HEK293 (cell line): Measurements from ENCODE around the gene AP3B1.
A peak's percentile ranks its signal among the peaks of the same experiment; 100 is the strongest.

ENCODE experiments used
- CTCF ChIA-PET: fragments of 350-600 bp; formaldehyde crosslinking; extraction: SDS; loops from one replicate; lab custom pipeline; 2021; ENCODE audit warnings: antibody characterized with exemption; lab: Yijun Ruan, JAX
- POLR2A ChIA-PET: fragments of 300-600 bp; formaldehyde crosslinking; extraction: SDS; loops from one replicate; lab custom pipeline; 2020; ENCODE audit warnings: antibody characterized with exemption, inconsistent platforms; lab: Yijun Ruan, JAX
- H3K27ac ChIP-seq: fragments of 200-500 bp; sonication (Bioruptor generic); 2 replicates; pipeline ENCODE4 v1.5.1; 2014; ENCODE audit warnings: low read depth, low read length, control low read depth, inconsistent platforms; ENCODE audit errors: extremely low read depth
- H3K36me3 ChIP-seq, 2 experiments: fragments of 200-500 bp in 1 of 2; sonication (Bioruptor generic) in 1 of 2; 1 replicate in 1 of 2; 2 replicates in 1 of 2; pipeline ENCODE4 v1.5.1; 2014 to 2017; ENCODE audit warnings: inconsistent platforms in 2 of 2, low read length in 2 of 2; ENCODE audit not compliant: control insufficient read depth in 2 of 2, insufficient read depth in 1 of 2
- H3K4me1 ChIP-seq: fragments of 200-500 bp; sonication (Bioruptor generic); 2 replicates; pipeline ENCODE4 v1.5.1; 2014; ENCODE audit warnings: mild to moderate bottlenecking, low read length, inconsistent platforms; ENCODE audit not compliant: control insufficient read depth, insufficient read depth
- H3K4me3 ChIP-seq: 2 replicates; pipeline ENCODE4 v1.5.1; 2011; ENCODE audit warnings: low read depth, mild to moderate bottlenecking, control low read depth, low read length, moderate library complexity
- H3K9me3 ChIP-seq: fragments of 200-500 bp; sonication (Bioruptor generic); 2 replicates; pipeline ENCODE4 v1.5.1; 2014; ENCODE audit warnings: low read depth, low read length, inconsistent platforms; ENCODE audit not compliant: control insufficient read depth, insufficient read depth
- KLF17 ChIP-seq: fragments of 450-650 bp; formaldehyde crosslinking; IDR thresholded peaks from 2 replicates; pipeline ENCODE4 v1.5.1; 2016; ENCODE audit warnings: missing biosample characterization, missing genetic modification characterization
- MZF1 ChIP-seq: fragments of 450-650 bp; formaldehyde crosslinking; IDR thresholded peaks from 2 replicates; pipeline ENCODE4 v1.5.1; 2017; ENCODE audit warnings: missing biosample characterization, missing genetic modification characterization, borderline replicate concordance
- PRDM1 ChIP-seq: fragments of 450-650 bp; formaldehyde crosslinking; IDR thresholded peaks from 2 replicates; pipeline ENCODE4; 2016; ENCODE audit warnings: missing biosample characterization, missing genetic modification characterization
- PRDM10 ChIP-seq: fragments of 450-650 bp; formaldehyde crosslinking; IDR thresholded peaks from 2 replicates; pipeline ENCODE4 v1.5.1; 2016; ENCODE audit warnings: missing biosample characterization, missing genetic modification characterization
- ZBTB20 ChIP-seq: fragments of 450-650 bp; formaldehyde crosslinking; IDR thresholded peaks from 2 replicates; pipeline ENCODE4 v1.5.1; 2016; ENCODE audit warnings: missing biosample characterization, missing genetic modification characterization
- ZIC2 ChIP-seq: fragments of 450-650 bp; formaldehyde crosslinking; IDR thresholded peaks from 2 replicates; pipeline ENCODE4 v1.5.1; 2016; ENCODE audit warnings: missing biosample characterization, missing genetic modification characterization
- ZNF10 ChIP-seq: fragments of 450-650 bp; formaldehyde crosslinking; IDR thresholded peaks from 2 replicates; pipeline ENCODE4 v1.5.1; 2017; ENCODE audit warnings: missing biosample characterization, missing genetic modification characterization
- ZNF175 ChIP-seq: fragments of 450-650 bp; formaldehyde crosslinking; IDR thresholded peaks from 2 replicates; pipeline ENCODE4 v1.5.1; 2016; ENCODE audit warnings: missing biosample characterization, missing genetic modification characterization
- ZNF549 ChIP-seq: fragments of 450-650 bp; IDR thresholded peaks from 2 replicates; pipeline ENCODE4 v1.5.1; 2018; ENCODE audit warnings: missing biosample characterization, missing genetic modification characterization, mild to moderate bottlenecking, inconsistent platforms, moderate library complexity
- ZNF571 ChIP-seq: fragments of 450-650 bp; formaldehyde crosslinking; IDR thresholded peaks from 2 replicates; pipeline ENCODE4 v1.5.0; 2017; ENCODE audit warnings: missing biosample characterization, missing genetic modification characterization
- ZSCAN16 ChIP-seq: fragments of 450-650 bp; formaldehyde crosslinking; IDR thresholded peaks from 2 replicates; pipeline ENCODE4 v1.5.1; 2016; ENCODE audit warnings: missing biosample characterization, missing genetic modification characterization

AP3B1 gene

GRCh38 chr5:78295035-78295961, 800 bp upstream of the AP3B1 start (continued):
- peak; percentile 92 for TF ChIP-seq PRDM10 (tag by site-specific recombination)

GRCh38 chr5:78293851-78294247, 649 bp downstream of the AP3B1 start:
- H3K4me3 ChIP-seq, result peak overlapping the region; percentile 72
- no peaks in the 10 kb centered on the region for H3K36me3 ChIP-seq
- peak; percentile 61; the same call in 1 of the 2 replicates for TF ChIP-seq ZBTB20 (tag by site-specific recombination)
- TF ChIP-seq ZNF10, result peak; percentile 99
- TF ChIP-seq PRDM10 (tag by site-specific recombination), result 0 out of 2 replicates have a peak, but pooled peaks have one; percentile 6
- TF ChIP-seq PRDM1 (tag by site-specific recombination), result peak; percentile 93
- no peak for TF ChIP-seq MZF1 (tag by site-specific recombination)
- TF ChIP-seq ZIC2, result no peak
- peak overlapping the region; percentile 62; the same call in 1 of the 2 replicates for H3K27ac ChIP-seq
- ChIA-PET POLR2A (interaction anchor here (1.2 to 3.9 kb wide), 3 partner anchors 8 to 67 kb away, joined by 3 to 38 read pairs (median 3); partner anchors contain the start of gene SCAMP1), CTCF (no interaction called here)
- no peaks in the 10 kb centered on the region for H3K9me3 ChIP-seq
- H3K4me1 ChIP-seq, result no peaks in the 10 kb centered on the region

GRCh38 chr5:78291687-78292086, 2.8 kb downstream of the AP3B1 start:
- POLR2A ChIA-PET, result interaction anchor here (1.0 to 1.1 kb wide), 2 partner anchors 69 kb away, joined by 3 read pairs; partner anchors contain the start of gene SCAMP1
- Histone ChIP-seq H3K4me3 (no peak overlapping the region), H3K9me3 (no peaks in the 10 kb centered on the region), H3K36me3 (no peaks in the 10 kb centered on the region), H3K4me1 (peaks cover 11% of the 10 kb centered on the region; the same call in 1 of the 2 replicates), H3K27ac (no peak overlapping the region)
- CTCF ChIA-PET, result interaction anchor here (0.8 to 0.9 kb wide), 2 partner anchors 9 to 50 kb away, joined by 3 to 5 read pairs; no protein-coding TSS in a partner anchor
- no peak for TF ChIP-seq ZNF571 (tag by site-specific recombination)
- no peak for TF ChIP-seq ZSCAN16 (tag by site-specific recombination)
- TF ChIP-seq ZNF549 (tag by site-specific recombination), result no peak
- TF ChIP-seq ZNF175 (tag by site-specific recombination), result no peak
- TF ChIP-seq KLF17, result no peak
